Transverse colon (tissue), 4 donors: ENCODE data around the gene NATD1. TPM values are rescaled to one million over a fixed set of nuclear protein-coding genes. Genes with fewer than 3 reads are reported as not detected.

Source experiments
- DNase-seq: peaks from one replicate; pipeline ENCODE4 v3.0.0-alpha.2; 2019
- H3K27ac ChIP-seq, 4 donors: fragments of 200-600 bp; sonication (generic); 2 replicates each; pipeline ENCODE4 v1.5.1; 2016 to 2018; ENCODE audit warnings: inconsistent platforms in 4 of 4
- H3K27me3 ChIP-seq: fragments of 200-600 bp; sonication (generic); 2 replicates; pipeline ENCODE4 v1.5.1; 2017; ENCODE audit warnings: inconsistent platforms
- H3K36me3 ChIP-seq, 4 donors: fragments of 200-600 bp; sonication (generic); 2 replicates each; pipeline ENCODE4 v1.5.1; 2017 to 2019; ENCODE audit warnings: inconsistent platforms in 4 of 4
- H3K4me1 ChIP-seq, 4 donors: fragments of 200-600 bp; sonication (generic); 2 replicates each; pipeline ENCODE4 v1.5.1; 2017 to 2020; ENCODE audit warnings: inconsistent platforms in 4 of 4
- H3K4me3 ChIP-seq, 4 donors: fragments of 200-600 bp; sonication (generic); 1 replicate in 1 of 4; 2 replicates in 3 of 4; pipeline versions ENCODE4 v1.5.1 to v1.6.1; 2017 to 2019; ENCODE audit warnings: inconsistent platforms in 4 of 4
- H3K9me3 ChIP-seq, 2 donors: fragments of 200-600 bp; sonication (generic); 2 replicates each; pipeline ENCODE4 v1.5.1; 2017 to 2019; ENCODE audit warnings: inconsistent platforms in 2 of 2
- EP300 ChIP-seq: sonication (generic); formaldehyde crosslinking; IDR thresholded peaks from one replicate; pipeline ENCODE4 v1.6.1; 2017; ENCODE audit warnings: antibody characterized with exemption, low read depth
- POLR2A ChIP-seq: fragments of 450-650 bp; IDR thresholded peaks from one replicate; pipeline ENCODE4 v1.6.1; 2016; ENCODE audit warnings: antibody characterized with exemption, mild to moderate bottlenecking, moderate library complexity
- POLR2AphosphoS5 ChIP-seq, 3 donors: sonication (generic); formaldehyde crosslinking; IDR thresholded peaks; one replicate each; pipeline ENCODE4 v1.6.1; 2016; ENCODE audit warnings: antibody characterized with exemption in 3 of 3
- WGBS, 2 donors: methylation state at CpG; one replicate each; pipeline ENCODE4 v1.1.5; 2018; ENCODE audit warnings: low coverage in 1 of 2; 5-methylcytosine and 5-hydroxymethylcytosine counted together
- in situ Hi-C, 4 donors: fragments of 200-750 bp; cut with MboI; loops; one replicate each; pipeline versions ENCODE4 v1.15.0 to v1.15.1; 2017; ENCODE audit warnings: low sequenced_read_pairs in 3 of 4, low pct_ligation_motif_present in 1 of 4, low pct_unique_long_range_greater_than_20kb in 1 of 4
- intact Hi-C: fragments of 100-400 bp; cut with DNase I; formaldehyde crosslinking; loops from one replicate; pipeline ENCODE4 v1.15.1; 2023; ENCODE audit warnings: low total_unique reads
- total RNA-seq, 4 donors: library from RNA; depleted of rRNA; stranded (reverse); fragments of >200 nt; gene quantifications; one replicate each; pipeline ENCODE4 v1.1.0, GENCODE V29; 2016
- TF ChIP-seq, protein P1 (sequence below), 5 experiments: fragments of 200-600 bp in 3 of 5; fragments of 450-650 bp in 2 of 5; sonication (generic) in 3 of 5; IDR thresholded peaks; 1 replicate in 2 of 5; 2 replicates in 3 of 5; pipeline ENCODE4 v1.5.1; 2016 to 2017; ENCODE audit warnings: antibody characterized with exemption in 5 of 5, inconsistent platforms in 3 of 5, mild to moderate bottlenecking in 2 of 5, moderate library complexity in 1 of 5

Gene NATD1
- total RNA-seq, 4 donors from 2014 or later = 1.4 to 7.9 (median 5.0) TPM

DNA sequence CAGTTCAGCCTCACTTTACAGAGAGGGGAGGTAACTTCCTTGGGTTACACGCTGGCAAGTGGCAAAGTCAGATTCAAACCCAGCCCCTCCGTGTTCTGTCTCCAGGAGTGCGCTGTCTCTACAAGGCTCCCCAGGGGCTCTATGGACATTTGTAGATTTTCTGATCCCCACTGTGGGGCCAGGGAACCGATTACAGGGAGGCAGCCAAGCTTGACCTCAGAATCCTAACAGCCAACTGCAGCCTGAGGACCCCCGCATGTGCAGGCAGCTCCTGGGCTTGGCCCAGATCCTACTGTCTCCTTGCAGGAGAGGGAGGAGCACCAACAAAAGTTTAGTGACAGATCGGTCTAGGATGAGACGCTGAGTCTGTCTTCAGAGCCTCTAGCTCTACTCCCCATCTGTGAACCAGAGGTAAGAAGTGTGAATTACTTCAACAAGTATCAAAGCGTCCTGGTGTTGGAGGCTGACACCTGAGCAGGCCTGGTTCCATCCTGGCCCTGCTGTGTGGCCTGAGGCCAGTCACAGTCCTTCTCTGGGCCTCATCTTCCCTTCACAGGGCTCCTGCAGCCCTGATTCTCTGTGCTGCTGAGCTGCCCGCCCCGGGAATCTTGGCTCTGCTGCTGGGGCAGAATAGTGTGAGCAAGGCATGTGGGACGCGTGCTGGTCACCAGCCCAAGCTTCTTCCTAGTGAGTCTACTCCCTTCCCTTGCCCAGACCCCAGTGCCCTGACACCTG, 9.2 kb upstream of the NATD1 start:
- intact Hi-C loops = no loop called here
- WGBS, 2 donors = 88 to 100% methylated on average over 2 to 12 of the region's 12 CpGs
- TF ChIP-seq EP300 (no peak), POLR2A (no peak), POLR2AphosphoS5 (IDR thresholded peaks at IDR 0.05) (no peak)
- TF ChIP-seq, protein P1, sequence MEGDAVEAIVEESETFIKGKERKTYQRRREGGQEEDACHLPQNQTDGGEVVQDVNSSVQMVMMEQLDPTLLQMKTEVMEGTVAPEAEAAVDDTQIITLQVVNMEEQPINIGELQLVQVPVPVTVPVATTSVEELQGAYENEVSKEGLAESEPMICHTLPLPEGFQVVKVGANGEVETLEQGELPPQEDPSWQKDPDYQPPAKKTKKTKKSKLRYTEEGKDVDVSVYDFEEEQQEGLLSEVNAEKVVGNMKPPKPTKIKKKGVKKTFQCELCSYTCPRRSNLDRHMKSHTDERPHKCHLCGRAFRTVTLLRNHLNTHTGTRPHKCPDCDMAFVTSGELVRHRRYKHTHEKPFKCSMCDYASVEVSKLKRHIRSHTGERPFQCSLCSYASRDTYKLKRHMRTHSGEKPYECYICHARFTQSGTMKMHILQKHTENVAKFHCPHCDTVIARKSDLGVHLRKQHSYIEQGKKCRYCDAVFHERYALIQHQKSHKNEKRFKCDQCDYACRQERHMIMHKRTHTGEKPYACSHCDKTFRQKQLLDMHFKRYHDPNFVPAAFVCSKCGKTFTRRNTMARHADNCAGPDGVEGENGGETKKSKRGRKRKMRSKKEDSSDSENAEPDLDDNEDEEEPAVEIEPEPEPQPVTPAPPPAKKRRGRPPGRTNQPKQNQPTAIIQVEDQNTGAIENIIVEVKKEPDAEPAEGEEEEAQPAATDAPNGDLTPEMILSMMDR (IDR thresholded peaks at IDR 0.05) = no peak
- H3K4me1 ChIP-seq = no peaks in the 10 kb centered on the region
- H3K4me3 ChIP-seq = no peak overlapping the region
- in situ Hi-C loops = loop anchor here in 2 of 4 donors (10.0 to 25.0 kb wide), 2 partner anchors 138 to 250 kb away; partner anchors contain the start of gene DHRS7B (in 1 of the 2)
- no peak for DNase-seq
- H3K27me3 ChIP-seq = no peaks in the 10 kb centered on the region
- H3K9me3 ChIP-seq = no peaks in the 10 kb centered on the region
- no peak overlapping the region for H3K27ac ChIP-seq
- H3K36me3 ChIP-seq = no peaks in the 10 kb centered on the region

DNA sequence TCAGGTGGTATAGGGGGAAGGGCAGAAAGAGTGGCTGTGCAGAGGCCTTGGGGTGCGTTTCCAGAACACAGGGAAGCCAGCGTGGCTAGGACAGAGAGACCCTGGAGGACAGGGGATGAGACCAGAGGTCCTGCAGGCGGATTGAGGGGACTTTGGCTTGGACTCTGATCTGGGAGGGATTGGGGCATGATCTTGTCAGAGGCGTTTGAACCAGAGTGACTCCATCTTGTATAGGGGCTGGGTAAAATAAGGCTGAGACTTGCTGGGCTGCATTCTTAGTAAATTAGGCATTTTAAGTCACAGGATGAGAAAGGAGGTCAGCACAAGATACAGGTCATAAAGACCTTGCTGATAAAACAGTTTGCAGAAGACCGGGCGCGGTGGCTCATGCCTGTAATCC, 5.4 kb upstream of the NATD1 start:
- TF ChIP-seq EP300 = no peak
- TF ChIP-seq POLR2A = no peak
- no peak for TF ChIP-seq POLR2AphosphoS5 (IDR thresholded peaks at IDR 0.05)
- TF ChIP-seq, protein P1 (IDR thresholded peaks at IDR 0.05) = no peak
- no peak for DNase-seq
- intact Hi-C loops = no loop called here
- Histone ChIP-seq H3K36me3 (no peaks in the 10 kb centered on the region), H3K4me1 (peaks cover 3 to 6% (median 5%) of the 10 kb centered on the region in 4 donors), H3K9me3 (no peaks in the 10 kb centered on the region), H3K27ac (no peak overlapping the region), H3K4me3 (no peak overlapping the region), H3K27me3 (no peaks in the 10 kb centered on the region)
- in situ Hi-C loops = loop anchor here in 1 of 4 donors (10.0 to 25.0 kb wide), 2 partner anchors 56 to 254 kb away; no protein-coding TSS in a partner anchor
- 87 to 88% methylated on average over 6 to 7 of the region's 7 CpGs for WGBS, 2 donors

DNA sequence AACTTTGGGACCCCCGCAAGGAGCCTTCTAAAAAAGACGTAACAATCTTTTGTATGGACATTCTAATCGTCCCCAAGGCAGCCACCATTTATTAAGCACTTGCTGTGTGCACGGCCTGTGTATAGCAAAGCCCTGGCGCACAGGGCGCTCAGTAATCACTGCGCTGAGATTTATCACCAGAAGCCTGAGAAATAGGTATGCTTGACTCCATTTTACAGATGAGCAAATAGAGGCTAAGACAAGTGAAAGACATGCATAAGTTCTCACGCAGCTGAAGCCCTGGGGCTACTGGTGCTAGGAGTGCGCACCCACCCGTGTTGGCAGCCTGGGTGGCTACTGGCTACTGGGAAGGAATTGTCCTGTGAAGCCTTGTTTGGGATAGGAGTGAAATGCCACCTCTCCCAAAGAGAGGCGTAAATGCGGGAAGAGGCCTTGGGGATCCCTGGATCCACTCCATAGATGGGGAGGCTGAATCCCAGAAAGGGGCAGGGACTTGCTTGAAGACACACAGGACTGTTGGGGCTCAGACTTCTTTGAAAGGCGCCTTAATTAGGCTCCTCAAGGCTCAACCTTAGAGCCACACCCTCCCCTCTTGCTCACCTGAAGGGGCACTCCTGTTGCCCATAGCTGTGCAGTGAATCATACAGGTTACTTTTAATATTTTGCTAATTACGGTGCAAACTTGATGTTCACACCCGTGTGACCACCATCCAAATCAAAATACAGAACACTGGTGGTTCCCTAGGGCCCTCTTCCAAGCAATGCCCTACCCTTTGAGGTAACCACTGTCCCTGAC, 634 bp upstream of the NATD1 start:
- intact Hi-C loops (loop anchor here (2.0 kb wide), 2 partner anchors 27 to 41 kb away; no protein-coding TSS in a partner anchor), in situ Hi-C loops (loop anchor here in 1 of 4 donors (10.0 to 25.0 kb wide), 2 partner anchors 61 to 258 kb away; no protein-coding TSS in a partner anchor)
- H3K27me3 ChIP-seq = no peaks in the 10 kb centered on the region
- H3K36me3 ChIP-seq = no peaks in the 10 kb centered on the region
- peak overlapping the region; percentile 60 to 72 (median 64) for H3K27ac ChIP-seq
- no peak for DNase-seq
- peaks cover 4 to 22% (median 18%) of the 10 kb centered on the region in 4 donors for H3K4me1 ChIP-seq
- peak overlapping the region; percentile 31 to 91 (median 62) for H3K4me3 ChIP-seq
- no peak for TF ChIP-seq POLR2A
- TF ChIP-seq, protein P1 (IDR thresholded peaks at IDR 0.05) = no peak
- no peak for TF ChIP-seq EP300
- no peak for TF ChIP-seq POLR2AphosphoS5 (IDR thresholded peaks at IDR 0.05)
- 7 to 34% methylated on average over 5 to 15 of the region's 15 CpGs for WGBS, 2 donors
- no peaks in the 10 kb centered on the region for H3K9me3 ChIP-seq
